GOT3 (cell line): ENCODE results near the gene CFB.
"Not testable (repeated sequence)": the region's sequence is repeated elsewhere in the genome, so short reads cannot be mapped to it uniquely, and the experiment has no call there.

Experiments
- DNase-seq: peaks from one replicate; lab custom pipeline; 2025; ENCODE audit warnings: mixed read lengths; lab: John Stamatoyannopoulos, UW

The CFB gene

GRCh38 chr6:31945507-31946369 is at the start of gene CFB:
Gene CFB (plus strand): TSS chr6:31946095. CDS start chr6:31946222, 127 bp downstream.
- peak; percentile 59 for DNase-seq

GRCh38 chr6:31896493-31896855 is 49.4 kb upstream of the CFB start:
- DNase-seq: no peak

- no peak for DNase-seq
Measured at GRCh38 chr6:31896856-31897611, 48.9 kb upstream of the CFB start.

- DNase-seq: peak; percentile 60
Measured at GRCh38 chr6:31897612-31898382, 48.1 kb upstream of the CFB start, which contains the start of gene EHMT2. Gene EHMT2 (minus strand): TSS chr6:31897698. CDS start chr6:31897677, 21 bp downstream.

GRCh38 chr6:31898383-31899011 is 47.4 kb upstream of the CFB start:
- no peak for DNase-seq

- no peak for DNase-seq
Measured at GRCh38 chr6:31899215-31899614, 46.7 kb upstream of the CFB start.

- no peak for DNase-seq
Measured at GRCh38 chr6:31899882-31900722, 45.8 kb upstream of the CFB start.

- DNase-seq: no peak
Measured at GRCh38 chr6:31900917-31901414, 44.9 kb upstream of the CFB start.

GRCh38 chr6:31901415-31901952 is 44.4 kb upstream of the CFB start:
- DNase-seq: no peak

- peak; percentile 73 for DNase-seq
Measured at GRCh38 chr6:31901953-31902643, 43.8 kb upstream of the CFB start, which contains the start of gene ZBTB12. Gene ZBTB12 (minus strand): TSS chr6:31902086. CDS start chr6:31901305, 781 bp downstream.

- no peak for DNase-seq
Measured at GRCh38 chr6:31903957-31904356, 41.9 kb upstream of the CFB start.

GRCh38 chr6:31905041-31905440 is 40.9 kb upstream of the CFB start:
- no peak for DNase-seq

- DNase-seq: no peak
Measured at GRCh38 chr6:31906122-31906521, 39.8 kb upstream of the CFB start.

- DNase-seq: not testable (repeated sequence)
Measured at GRCh38 chr6:31906727-31907126, 39.2 kb upstream of the CFB start.

GRCh38 chr6:31907158-31907813 is 38.6 kb upstream of the CFB start:
- DNase-seq: no peak

GRCh38 chr6:31908255-31908654 is 37.6 kb upstream of the CFB start:
- not testable (repeated sequence) for DNase-seq

GRCh38 chr6:31908791-31909190 is 37.1 kb upstream of the CFB start:
- no peak for DNase-seq

GRCh38 chr6:31909298-31909697 is 36.6 kb upstream of the CFB start:
- DNase-seq: not testable (repeated sequence)
